Neural crest cell (in vitro differentiated cells): Measurements from ENCODE around the gene RUFY3. TPM values are rescaled to one million over a fixed set of nuclear protein-coding genes. Genes with fewer than 3 reads are reported as not detected.

Experiments used
- DNase-seq: peaks from one replicate; pipeline ENCODE4 v3.0.0; 2021; ENCODE audit warnings: low read depth, mixed read lengths, low spot score
- H3K27ac Mint-ChIP-seq: one replicate; pipeline ENCODE4 v1.8.0; 2021; ENCODE audit warnings: mild to moderate bottlenecking, mixed read lengths; ENCODE audit not compliant: unreplicated experiment
- H3K27me3 Mint-ChIP-seq: 2 replicates; pipeline ENCODE4 v1.8.0; 2021; ENCODE audit warnings: low read depth, mild to moderate bottlenecking, mixed read lengths
- H3K36me3 Mint-ChIP-seq: 2 replicates; pipeline ENCODE4 v1.8.0; 2021; ENCODE audit warnings: low read depth, mild to moderate bottlenecking, mixed read lengths
- H3K4me1 Mint-ChIP-seq: 2 replicates; pipeline ENCODE4 v1.8.0; 2021; ENCODE audit warnings: mixed read lengths
- H3K4me3 Mint-ChIP-seq: one replicate; pipeline ENCODE4 v1.8.0; 2021; ENCODE audit warnings: mild to moderate bottlenecking, mixed read lengths
- H3K9me3 Mint-ChIP-seq: 2 replicates; pipeline ENCODE4 v1.8.0; 2021; ENCODE audit warnings: mixed read lengths
- CTCF ChIP-seq: fragments of 200-600 bp; sonication (generic); conservative IDR thresholded peaks from 2 replicates; pipeline ENCODE4 v1.5.0; 2021; ENCODE audit warnings: antibody characterized with exemption, mild to moderate bottlenecking
- long read RNA-seq: library from polyadenylated mRNA; unstranded; transcript quantifications from one replicate; pipeline ENCODE4 v2.0.0, GENCODE V29; 2020
- total RNA-seq: library from RNA; stranded (reverse); gene quantifications from 2 replicates; pipeline ENCODE4 v1.2.1, GENCODE V29; 2021

The RUFY3 gene
- 87.7 and 98.8 TPM in 2 replicates for total RNA-seq
- long read RNA-seq, full-length matches to known transcripts, result 20 of 59 reads
- long read RNA-seq, partial matches to known transcripts, result 16 of 59 reads
- long read RNA-seq, other reads (novel, unspliced or antisense), result 23 of 59 reads

GRCh38 chr4:70721747-70722146, at the start of gene RUFY3:
Gene RUFY3 (plus strand): TSS chr4:70721964. CDS start chr4:70722574, 610 bp downstream.
- Mint-ChIP-seq H3K4me1 (peaks cover 36% of the 10 kb centered on the region), H3K9me3 (no peaks in the 10 kb centered on the region)
- no peak for DNase-seq

DNA sequence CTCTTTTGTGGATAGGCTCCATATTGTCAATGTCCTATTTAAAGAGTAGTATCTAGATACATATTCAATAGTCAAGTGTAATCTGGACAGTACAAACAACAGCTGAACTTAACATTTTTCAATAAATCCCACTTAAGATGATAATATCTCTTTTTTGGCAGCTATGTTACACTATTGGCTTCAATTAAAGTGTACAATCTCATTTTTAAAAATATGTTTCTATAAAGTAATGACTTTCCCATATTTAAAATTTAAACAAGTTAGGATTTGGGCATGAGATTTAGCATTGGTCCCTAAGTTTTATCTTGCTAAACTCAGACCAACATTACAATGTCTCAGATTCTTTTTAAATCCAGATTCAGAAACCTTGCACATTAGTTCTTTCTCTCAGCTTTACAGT, 47.6 kb upstream of the RUFY3 start:
- Mint-ChIP-seq H3K9me3 (no peaks in the 10 kb centered on the region), H3K27me3 (peaks cover 23% of the 10 kb centered on the region), H3K4me3 (no peak overlapping the region), H3K4me1 (no peaks in the 10 kb centered on the region), H3K36me3 (no peaks in the 10 kb centered on the region), H3K27ac (no peak overlapping the region)
- DNase-seq, result no peak
- no peak for TF ChIP-seq CTCF

More at GRCh38 chr4:70721747-70722146, at the start of gene RUFY3:
- H3K36me3 Mint-ChIP-seq, result no peaks in the 10 kb centered on the region
- peak within 1 kb of the TSS; percentile 92 for H3K27ac Mint-ChIP-seq
- TF ChIP-seq CTCF, result no peak
- H3K4me3 Mint-ChIP-seq, result peak within 1 kb of the TSS; percentile 89
- no peaks in the 10 kb centered on the region for H3K27me3 Mint-ChIP-seq

DNA sequence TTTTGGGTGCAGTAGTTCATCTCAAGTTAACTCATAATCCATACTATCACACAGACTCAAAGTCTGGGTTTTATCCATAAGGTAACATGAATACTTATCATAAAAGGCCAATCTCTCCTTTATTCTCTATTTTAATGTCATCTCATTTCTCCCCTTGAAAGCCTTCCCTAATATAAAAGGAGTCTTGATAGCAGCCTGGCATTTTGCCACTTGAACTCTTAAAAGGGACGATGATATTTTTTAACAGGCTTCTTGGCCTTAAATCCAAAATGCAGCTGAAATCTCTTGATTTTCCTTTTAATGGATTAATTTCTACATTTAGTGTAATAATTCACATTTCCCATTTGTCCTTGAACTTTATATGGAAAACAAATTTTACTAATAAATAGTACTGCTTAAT, 47.0 kb upstream of the RUFY3 start:
- no peaks in the 10 kb centered on the region for H3K36me3 Mint-ChIP-seq
- no peaks in the 10 kb centered on the region for H3K9me3 Mint-ChIP-seq
- no peak for TF ChIP-seq CTCF
- no peak overlapping the region for H3K27ac Mint-ChIP-seq
- H3K4me1 Mint-ChIP-seq, result no peaks in the 10 kb centered on the region
- DNase-seq, result no peak
- peaks cover 22% of the 10 kb centered on the region for H3K27me3 Mint-ChIP-seq
- H3K4me3 Mint-ChIP-seq, result no peak overlapping the region

DNA sequence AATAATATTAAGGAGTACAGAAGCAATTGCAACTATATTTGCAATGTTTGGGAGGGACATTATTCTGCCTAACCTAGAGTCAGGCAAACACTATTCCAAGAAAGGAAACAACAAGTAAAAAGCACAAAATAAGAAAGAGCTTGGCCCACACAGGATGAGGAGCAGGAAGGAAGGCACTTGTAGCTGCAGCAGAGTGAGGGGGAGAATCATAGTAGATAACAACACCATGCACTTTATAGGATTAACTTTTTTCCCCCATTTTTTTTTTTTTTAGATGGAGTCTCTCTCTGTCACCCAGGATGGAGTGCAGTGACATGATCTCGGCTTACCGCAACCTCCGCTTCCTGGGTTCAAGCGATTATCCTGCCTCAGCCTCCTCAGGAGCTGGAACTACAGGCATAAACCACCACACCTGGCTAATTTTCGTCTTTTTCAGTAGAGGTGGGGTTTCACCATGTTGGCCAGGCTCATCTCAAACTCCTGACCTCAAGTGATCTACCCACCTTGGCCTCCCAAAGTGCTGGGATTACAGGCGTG, 45.1 kb upstream of the RUFY3 start:
- no peak for TF ChIP-seq CTCF
- no peak for DNase-seq
- no peak overlapping the region for H3K4me3 Mint-ChIP-seq
- no peaks in the 10 kb centered on the region for H3K36me3 Mint-ChIP-seq
- peaks cover 11% of the 10 kb centered on the region for H3K27me3 Mint-ChIP-seq
- H3K27ac Mint-ChIP-seq, result no peak overlapping the region
- H3K9me3 Mint-ChIP-seq, result no peaks in the 10 kb centered on the region
- no peaks in the 10 kb centered on the region for H3K4me1 Mint-ChIP-seq

- H3K9me3 Mint-ChIP-seq, result no peaks in the 10 kb centered on the region
- peaks cover 10% of the 10 kb centered on the region for H3K27me3 Mint-ChIP-seq
- no peak for TF ChIP-seq CTCF
- no peaks in the 10 kb centered on the region for H3K36me3 Mint-ChIP-seq
- peak overlapping the region; percentile 10 for H3K27ac Mint-ChIP-seq
- no peak for DNase-seq
- no peaks in the 10 kb centered on the region for H3K4me1 Mint-ChIP-seq
- H3K4me3 Mint-ChIP-seq, result no peak overlapping the region
Observed at GRCh38 chr4:70678383-70678999, 43.3 kb upstream of the RUFY3 start.
